Ovary (tissue), 9 donors: ENCODE results near the gene CNN3. TPM values are rescaled to one million over a fixed set of nuclear protein-coding genes. Genes with fewer than 3 reads are reported as not detected.

Experiments used
- DNase-seq, 5 donors: peaks; one replicate each; pipeline ENCODE4 v3.0.0-alpha.2; 2019 to 2020
- H3K27ac ChIP-seq, 2 donors: fragments of 200-600 bp; one replicate each; pipeline versions ENCODE4 v1.5.1 to v1.8.0; 2019 to 2022
- H3K27me3 ChIP-seq: fragments of 200-600 bp; one replicate; pipeline ENCODE4 v1.8.0; 2022
- H3K36me3 ChIP-seq: fragments of 200-600 bp; sonication (generic); one replicate; pipeline ENCODE4 v1.5.1; 2019
- H3K4me1 ChIP-seq: one replicate; pipeline ENCODE4 v1.8.1; 2013; ENCODE audit warnings: mild to moderate bottlenecking, moderate library complexity; ENCODE audit not compliant: insufficient read depth
- H3K4me3 ChIP-seq: fragments of 200-600 bp; sonication (generic); one replicate; pipeline ENCODE4 v1.5.1; 2017
- H3K9me3 ChIP-seq, 2 donors: fragments of 200-600 bp in 1 of 2; sonication (generic) in 1 of 2; one replicate each; pipeline versions ENCODE4 v1.5.1 to v1.8.1; 2013 to 2019; ENCODE audit warnings: mild to moderate bottlenecking in 1 of 2, moderate library complexity in 1 of 2
- CTCF ChIP-seq, 3 donors: fragments of 450-650 bp in 2 of 3; fragments of 200-600 bp in 1 of 3; IDR thresholded peaks; one replicate each; pipeline versions ENCODE4 v1.5.1 to v1.8.0; 2016 to 2022; ENCODE audit warnings: antibody characterized with exemption in 3 of 3, mild to moderate bottlenecking in 1 of 3
- EP300 ChIP-seq: sonication (generic); formaldehyde crosslinking; IDR thresholded peaks from one replicate; pipeline ENCODE4 v1.6.1; 2017; ENCODE audit warnings: antibody characterized with exemption
- POLR2A ChIP-seq: fragments of 450-650 bp; IDR thresholded peaks from one replicate; pipeline ENCODE4 v1.6.1; 2017; ENCODE audit warnings: antibody characterized with exemption, mild to moderate bottlenecking, moderate library complexity
- WGBS, 3 donors: extraction: QIAGEN DNeasy Blood & Tissue Kit in 1 of 3; methylation state at CpG; one replicate each; pipeline versions ENCODE4 v1.1.5 to v1.1.7; 2013 to 2017; 5-methylcytosine and 5-hydroxymethylcytosine counted together
- intact Hi-C, 4 donors: fragments of 100-400 bp; cut with DNase I; formaldehyde crosslinking; loops; one replicate each; pipeline versions ENCODE4 v1.11.0 to v1.15.1; 2022 to 2023
- polyA plus RNA-seq, 2 donors: library from polyadenylated mRNA; stranded (reverse); fragments of 200-250 nt in 1 of 2; fragments of 350-450 nt in 1 of 2; fragmentation: Illumina TruSeq in 1 of 2; extraction: RNeasy Lipid Tissue Mini Kit (QIAGEN cat#74804) in 1 of 2; gene quantifications; one replicate each; pipeline ENCODE4 v1.2.3, GENCODE V29; 2013 to 2014
- total RNA-seq, 7 donors: library from RNA; depleted of rRNA in 2 of 7; stranded (reverse); fragments of >200 nt in 2 of 7; fragmentation: NEBNext Ultra II Directional in 3 of 7; extraction: Animal tissue kit (Norgen Biotek cat#: 25700) in 3 of 7; gene quantifications; one replicate each; pipeline versions ENCODE4 v1.1.0 to v1.2.4, GENCODE V29; 2016 to 2023
- donor health status: DM: no; HTN: no; CAD: no; lungs with moderate emphysema.
- donor health status: DM: no; HTN: no; CAD: no.
- donor health status: Bipolar disorder and iron deficiency.
- donor health status: DM: yes; HTN: yes; CAD: no.
- donor health status: DM: no; HTN: no; CAD: no.
- donor health status: DM: yes; HTN: yes; CAD: no.

CNN3 gene
- total and polyA plus RNA-seq, 9 donors = 145 to 374 (median 272) TPM

- Histone ChIP-seq H3K27ac (no peak overlapping the region), H3K36me3 (no peaks in the 10 kb centered on the region), H3K4me1 (peaks cover 6% of the 10 kb centered on the region), H3K4me3 (no peak overlapping the region), H3K27me3 (no peaks in the 10 kb centered on the region), H3K9me3 (no peaks in the 10 kb centered on the region)
- intact Hi-C loops = loop anchor here in 1 of 4 donors (10.0 kb wide), 1 partner anchor 378 kb away; the partner anchor contains the start of gene RWDD3
- no peak for DNase-seq
- 93 to 95% (median 93%) methylated on average over 3 of the region's 3 CpGs for WGBS, 3 donors
- TF ChIP-seq POLR2A (no peak), CTCF (IDR thresholded peaks at IDR 0.05) (no peak), EP300 (no peak)
Measured at GRCh38 chr1:94856868-94857267, 70.0 kb downstream of the CNN3 start.

GRCh38 chr1:94856004-94856403 lies 70.9 kb downstream of the CNN3 start:
- intact Hi-C loops = loop anchor here in 1 of 4 donors (10.0 kb wide), 1 partner anchor 379 kb away; the partner anchor contains the start of gene RWDD3
- Histone ChIP-seq H3K36me3 (no peaks in the 10 kb centered on the region), H3K4me3 (no peak overlapping the region), H3K4me1 (peaks cover 6% of the 10 kb centered on the region), H3K27me3 (no peaks in the 10 kb centered on the region), H3K9me3 (no peaks in the 10 kb centered on the region), H3K27ac (no peak overlapping the region)
- TF ChIP-seq POLR2A = no peak
- no peak for DNase-seq
- 94 to 95% (median 94%) methylated on average over 5 of the region's 5 CpGs for WGBS, 3 donors

- TF ChIP-seq CTCF (IDR thresholded peaks at IDR 0.05) = no peak
- no peak for TF ChIP-seq POLR2A
- no peak for TF ChIP-seq EP300
- DNase-seq = no peak
- WGBS, 3 donors = 66 to 78% (median 76%) methylated on average over 2 of the region's 2 CpGs
- intact Hi-C loops = loop anchor here in 3 of 4 donors (2.0 to 10.0 kb wide), 3 partner anchors 71 to 379 kb away; partner anchors contain the start of genes CNN3 (in 1 of the 3) and RWDD3 (in 1 of the 3)
- H3K4me1 ChIP-seq = peaks cover 6% of the 10 kb centered on the region
- no peaks in the 10 kb centered on the region for H3K36me3 ChIP-seq
- H3K27ac ChIP-seq = no peak overlapping the region
- no peaks in the 10 kb centered on the region for H3K27me3 ChIP-seq
- H3K4me3 ChIP-seq = no peak overlapping the region
- no peaks in the 10 kb centered on the region for H3K9me3 ChIP-seq
Measured at GRCh38 chr1:94855307-94855700, 71.6 kb downstream of the CNN3 start.

- 17 to 19% (median 18%) methylated on average over 21 of the region's 21 CpGs for WGBS, 3 donors
- intact Hi-C loops = loop anchor here in 3 of 4 donors (2.0 to 10.0 kb wide), 6 partner anchors 72 to 380 kb away; partner anchors contain the start of genes CNN3 (in 2 of the 3) and RWDD3 (in 1 of the 3)
- H3K4me1 ChIP-seq = peaks cover 6% of the 10 kb centered on the region
- DNase-seq = peak; percentile 87 to 92 (median 90)
- no peaks in the 10 kb centered on the region for H3K27me3 ChIP-seq
- H3K9me3 ChIP-seq = no peaks in the 10 kb centered on the region
- peak overlapping the region in 1 of 2 donors; percentile 50 for H3K27ac ChIP-seq
- peak overlapping the region; percentile 40 for H3K4me3 ChIP-seq
- TF ChIP-seq POLR2A = no peak
- peak; percentile 87 to 98 (median 98) for TF ChIP-seq CTCF (IDR thresholded peaks at IDR 0.05)
- H3K36me3 ChIP-seq = no peaks in the 10 kb centered on the region
Measured at GRCh38 chr1:94854458-94855306, 72.2 kb downstream of the CNN3 start.

- no peak overlapping the region for H3K27ac ChIP-seq
- 8 to 20% (median 18%) methylated on average over 2 of the region's 2 CpGs for WGBS, 3 donors
- intact Hi-C loops = loop anchor here (1.0 to 10.0 kb wide), 6 partner anchors 75 to 382 kb away; partner anchors contain the start of genes CNN3 (in 1 of the 4) and RWDD3 (in 1 of the 4)
Measured at GRCh38 chr1:94852788-94853187, 74.1 kb downstream of the CNN3 start.

More at GRCh38 chr1:94852788-94853187, 74.1 kb downstream of the CNN3 start:
- no peaks in the 10 kb centered on the region for H3K27me3 ChIP-seq
- no peaks in the 10 kb centered on the region for H3K9me3 ChIP-seq
- TF ChIP-seq CTCF (IDR thresholded peaks at IDR 0.05) = peak in 2 of 3 donors; percentile 44 to 45
- no peak for TF ChIP-seq EP300
- DNase-seq = no peak
- no peak overlapping the region for H3K4me3 ChIP-seq
- no peaks in the 10 kb centered on the region for H3K36me3 ChIP-seq
- peaks cover 5% of the 10 kb centered on the region for H3K4me1 ChIP-seq
